Neural cell (in vitro differentiated cells): ENCODE data around the gene NOSIP.

Experiments
- EZH2 ChIP-seq: fragments of 200-600, 300-800 bp; shearing (Covaris generic), sonication (generic); IDR thresholded peaks from 2 replicates; pipeline ENCODE4 v1.6.1; 2014; ENCODE audit warnings: antibody characterized with exemption, low read length, borderline replicate concordance, mild to moderate bottlenecking; ENCODE audit not compliant: insufficient read depth, poor library complexity, severe bottlenecking
- POLR2AphosphoS5 ChIP-seq: IDR thresholded peaks from 2 replicates; pipeline ENCODE4 v1.6.1; 2012
- TF ChIP-seq, protein P1 (sequence below): fragments of 450-650 bp; IDR thresholded peaks from 2 replicates; pipeline ENCODE4 v1.5.1; 2014; ENCODE audit warnings: antibody characterized with exemption, mild to moderate bottlenecking, moderate library complexity; ENCODE audit not compliant: poor library complexity, severe bottlenecking
- TF ChIP-seq, protein P2 (sequence below): IDR thresholded peaks from 2 replicates; pipeline ENCODE4 v1.6.1; 2012; ENCODE audit warnings: borderline replicate concordance

DNA sequence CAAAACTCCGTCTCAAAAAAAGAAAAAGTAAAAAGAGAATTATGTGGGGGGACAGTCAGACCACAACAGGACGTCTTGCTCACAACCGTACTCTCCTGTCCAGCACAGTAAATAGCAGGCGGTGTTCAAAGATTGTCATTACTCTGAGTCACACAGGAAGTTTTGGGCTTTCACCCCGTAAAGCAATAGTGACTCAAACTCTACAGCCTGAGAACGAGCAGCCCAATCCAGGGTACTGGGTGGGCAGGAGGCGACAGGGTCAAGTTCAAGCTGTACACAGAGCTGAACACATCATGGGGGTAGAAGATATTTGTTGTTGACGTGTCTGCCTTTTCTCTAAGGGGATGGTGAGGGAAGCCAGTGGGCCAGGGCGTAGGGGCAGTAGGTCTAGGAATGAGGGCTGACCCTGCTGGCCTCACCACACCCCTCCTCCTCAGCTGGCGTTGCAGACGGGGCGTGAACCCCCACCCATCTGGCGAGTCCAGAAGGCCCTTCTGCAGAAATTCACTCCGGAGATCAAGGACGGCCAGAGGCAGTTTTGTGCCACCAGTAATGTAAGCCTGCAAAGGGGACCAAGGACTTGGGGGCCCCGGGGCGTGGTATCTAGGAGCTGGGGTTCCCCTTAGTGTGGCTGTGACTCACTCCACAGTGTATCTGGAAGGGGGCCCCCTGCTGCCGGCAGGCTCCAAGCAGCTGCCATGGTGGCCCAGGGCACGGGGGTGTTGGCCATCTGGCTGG is 33.9 kb upstream of the NOSIP start:
- TF ChIP-seq, protein P1, sequence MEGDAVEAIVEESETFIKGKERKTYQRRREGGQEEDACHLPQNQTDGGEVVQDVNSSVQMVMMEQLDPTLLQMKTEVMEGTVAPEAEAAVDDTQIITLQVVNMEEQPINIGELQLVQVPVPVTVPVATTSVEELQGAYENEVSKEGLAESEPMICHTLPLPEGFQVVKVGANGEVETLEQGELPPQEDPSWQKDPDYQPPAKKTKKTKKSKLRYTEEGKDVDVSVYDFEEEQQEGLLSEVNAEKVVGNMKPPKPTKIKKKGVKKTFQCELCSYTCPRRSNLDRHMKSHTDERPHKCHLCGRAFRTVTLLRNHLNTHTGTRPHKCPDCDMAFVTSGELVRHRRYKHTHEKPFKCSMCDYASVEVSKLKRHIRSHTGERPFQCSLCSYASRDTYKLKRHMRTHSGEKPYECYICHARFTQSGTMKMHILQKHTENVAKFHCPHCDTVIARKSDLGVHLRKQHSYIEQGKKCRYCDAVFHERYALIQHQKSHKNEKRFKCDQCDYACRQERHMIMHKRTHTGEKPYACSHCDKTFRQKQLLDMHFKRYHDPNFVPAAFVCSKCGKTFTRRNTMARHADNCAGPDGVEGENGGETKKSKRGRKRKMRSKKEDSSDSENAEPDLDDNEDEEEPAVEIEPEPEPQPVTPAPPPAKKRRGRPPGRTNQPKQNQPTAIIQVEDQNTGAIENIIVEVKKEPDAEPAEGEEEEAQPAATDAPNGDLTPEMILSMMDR = no peak
- no peak for TF ChIP-seq POLR2AphosphoS5
- TF ChIP-seq, protein P2, sequence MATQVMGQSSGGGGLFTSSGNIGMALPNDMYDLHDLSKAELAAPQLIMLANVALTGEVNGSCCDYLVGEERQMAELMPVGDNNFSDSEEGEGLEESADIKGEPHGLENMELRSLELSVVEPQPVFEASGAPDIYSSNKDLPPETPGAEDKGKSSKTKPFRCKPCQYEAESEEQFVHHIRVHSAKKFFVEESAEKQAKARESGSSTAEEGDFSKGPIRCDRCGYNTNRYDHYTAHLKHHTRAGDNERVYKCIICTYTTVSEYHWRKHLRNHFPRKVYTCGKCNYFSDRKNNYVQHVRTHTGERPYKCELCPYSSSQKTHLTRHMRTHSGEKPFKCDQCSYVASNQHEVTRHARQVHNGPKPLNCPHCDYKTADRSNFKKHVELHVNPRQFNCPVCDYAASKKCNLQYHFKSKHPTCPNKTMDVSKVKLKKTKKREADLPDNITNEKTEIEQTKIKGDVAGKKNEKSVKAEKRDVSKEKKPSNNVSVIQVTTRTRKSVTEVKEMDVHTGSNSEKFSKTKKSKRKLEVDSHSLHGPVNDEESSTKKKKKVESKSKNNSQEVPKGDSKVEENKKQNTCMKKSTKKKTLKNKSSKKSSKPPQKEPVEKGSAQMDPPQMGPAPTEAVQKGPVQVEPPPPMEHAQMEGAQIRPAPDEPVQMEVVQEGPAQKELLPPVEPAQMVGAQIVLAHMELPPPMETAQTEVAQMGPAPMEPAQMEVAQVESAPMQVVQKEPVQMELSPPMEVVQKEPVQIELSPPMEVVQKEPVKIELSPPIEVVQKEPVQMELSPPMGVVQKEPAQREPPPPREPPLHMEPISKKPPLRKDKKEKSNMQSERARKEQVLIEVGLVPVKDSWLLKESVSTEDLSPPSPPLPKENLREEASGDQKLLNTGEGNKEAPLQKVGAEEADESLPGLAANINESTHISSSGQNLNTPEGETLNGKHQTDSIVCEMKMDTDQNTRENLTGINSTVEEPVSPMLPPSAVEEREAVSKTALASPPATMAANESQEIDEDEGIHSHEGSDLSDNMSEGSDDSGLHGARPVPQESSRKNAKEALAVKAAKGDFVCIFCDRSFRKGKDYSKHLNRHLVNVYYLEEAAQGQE = no peak
- TF ChIP-seq EZH2 = no peak
